Thoracic aorta (tissue), 2 donors: ENCODE results near the gene SYP. TPM values are rescaled to one million over a fixed set of nuclear protein-coding genes. Genes with fewer than 3 reads are reported as not detected.

Experiments
- ATAC-seq: fragments of 150-250 bp; one replicate; pipeline ENCODE4 v1.8.0; 2017; ENCODE audit warnings: low read depth; ENCODE audit not compliant: insufficient number of reproducible peaks, low FRiP score
- DNase-seq: peaks from one replicate; pipeline ENCODE4 v3.0.0-alpha.2; 2020; ENCODE audit warnings: low spot score
- H3K27ac ChIP-seq, 2 donors: fragments of 200-600 bp; sonication (generic); 1 replicate in 1 of 2; 2 replicates in 1 of 2; pipeline ENCODE4 v1.5.1; 2016; ENCODE audit warnings: mild to moderate bottlenecking in 2 of 2, moderate library complexity in 2 of 2
- H3K27me3 ChIP-seq: fragments of 200-600 bp; sonication (generic); replicated peaks from 2 replicates; pipeline ENCODE4 v1.6.0; 2016; ENCODE audit warnings: mild to moderate bottlenecking; ENCODE audit not compliant: insufficient read depth
- H3K36me3 ChIP-seq: fragments of 200-600 bp; sonication (generic); one replicate; pipeline ENCODE4 v1.5.1; 2016
- H3K4me1 ChIP-seq, 2 donors: fragments of 200-600 bp; sonication (generic); 1 replicate in 1 of 2; 2 replicates in 1 of 2; pipeline versions ENCODE4 v1.5.1 to v1.6.0; 2016; ENCODE audit warnings: low read depth in 2 of 2, mild to moderate bottlenecking in 1 of 2; ENCODE audit not compliant: control insufficient read depth in 1 of 2
- H3K4me3 ChIP-seq: fragments of 200-600 bp; sonication (generic); 2 replicates; pipeline ENCODE4 v1.5.1; 2016; ENCODE audit warnings: mild to moderate bottlenecking
- H3K9me3 ChIP-seq: fragments of 200-600 bp; sonication (generic); 2 replicates; pipeline ENCODE4 v1.5.1; 2016
- CTCF ChIP-seq: fragments of 200-600 bp; sonication (generic); IDR thresholded peaks from one replicate; pipeline ENCODE4 v1.5.1; 2019; ENCODE audit warnings: antibody characterized with exemption
- total RNA-seq, 2 donors: library from RNA; depleted of rRNA; stranded (reverse); fragments of >200 nt; gene quantifications; one replicate each; pipeline versions ENCODE4 v1.1.0 to v1.2.3, GENCODE V29; 2016

SYP gene
- total RNA-seq, 2 donors from 2014 or later = 3.2 to 6.9 TPM

GRCh38 chrX:49230500-49231232 lies 30.7 kb upstream of the SYP start:
- Histone ChIP-seq H3K27ac (no peak overlapping the region), H3K4me3 (peak overlapping the region; percentile 66)

DNA sequence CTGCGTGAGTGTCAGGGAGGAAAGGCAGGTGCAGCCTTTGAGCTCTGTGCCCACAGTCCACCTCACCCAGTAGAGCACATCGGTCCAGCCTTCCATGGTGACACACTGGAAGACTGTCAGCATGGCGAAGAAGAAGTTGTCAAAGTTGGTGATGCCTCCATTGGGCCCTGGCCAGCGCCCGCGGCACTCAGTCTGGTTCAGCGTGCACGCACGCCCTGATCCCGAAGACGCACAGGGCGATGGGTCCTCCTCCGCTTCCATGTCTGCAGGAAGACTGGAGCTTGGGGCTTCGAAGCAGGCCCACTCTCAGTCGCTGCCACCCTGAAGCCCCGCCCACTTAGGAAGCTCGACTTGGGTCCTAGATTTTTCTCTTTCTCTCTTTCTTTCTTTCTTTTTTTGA lies 28.2 kb upstream of the SYP start:
- Histone ChIP-seq H3K4me1 (no peaks in the 10 kb centered on the region), H3K9me3 (no peaks in the 10 kb centered on the region), H3K27ac (no peak overlapping the region), H3K4me3 (no peak overlapping the region), H3K36me3 (no peaks in the 10 kb centered on the region), H3K27me3 (no peaks in the 10 kb centered on the region)
- ATAC-seq (no peak), DNase-seq (no peak)
- TF ChIP-seq CTCF = no peak

More at GRCh38 chrX:49230500-49231232, 30.7 kb upstream of the SYP start:
- Histone ChIP-seq H3K4me1 (no peaks in the 10 kb centered on the region), H3K36me3 (no peaks in the 10 kb centered on the region), H3K9me3 (no peaks in the 10 kb centered on the region), H3K27me3 (no peaks in the 10 kb centered on the region)
- TF ChIP-seq CTCF = no peak
- ATAC-seq = no peak
- peak; percentile 2 for DNase-seq

DNA sequence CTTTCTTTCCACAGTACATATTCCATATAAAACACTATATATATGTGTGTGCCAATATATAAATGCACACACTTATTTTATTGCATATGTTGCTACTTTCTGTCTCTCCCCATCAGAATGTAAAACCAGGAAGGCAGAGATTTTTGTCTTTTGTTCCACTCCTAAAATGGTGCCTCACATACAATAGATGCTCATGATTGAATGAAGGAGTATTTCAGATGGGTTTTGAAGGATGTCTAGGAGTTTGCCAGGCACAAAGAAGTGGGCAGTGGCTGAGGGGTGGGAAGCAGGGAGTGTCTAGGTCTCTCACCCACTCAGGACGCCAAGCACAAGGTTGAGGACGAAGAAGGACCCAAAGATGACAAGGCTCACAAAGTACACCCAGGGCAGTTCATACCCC lies 27.7 kb upstream of the SYP start:
- H3K36me3 ChIP-seq = no peaks in the 10 kb centered on the region
- TF ChIP-seq CTCF = no peak
- no peaks in the 10 kb centered on the region for H3K9me3 ChIP-seq
- H3K27ac ChIP-seq = no peak overlapping the region
- no peak overlapping the region for H3K4me3 ChIP-seq
- no peak for ATAC-seq
- H3K4me1 ChIP-seq = no peaks in the 10 kb centered on the region
- H3K27me3 ChIP-seq = no peaks in the 10 kb centered on the region
- no peak for DNase-seq

DNA sequence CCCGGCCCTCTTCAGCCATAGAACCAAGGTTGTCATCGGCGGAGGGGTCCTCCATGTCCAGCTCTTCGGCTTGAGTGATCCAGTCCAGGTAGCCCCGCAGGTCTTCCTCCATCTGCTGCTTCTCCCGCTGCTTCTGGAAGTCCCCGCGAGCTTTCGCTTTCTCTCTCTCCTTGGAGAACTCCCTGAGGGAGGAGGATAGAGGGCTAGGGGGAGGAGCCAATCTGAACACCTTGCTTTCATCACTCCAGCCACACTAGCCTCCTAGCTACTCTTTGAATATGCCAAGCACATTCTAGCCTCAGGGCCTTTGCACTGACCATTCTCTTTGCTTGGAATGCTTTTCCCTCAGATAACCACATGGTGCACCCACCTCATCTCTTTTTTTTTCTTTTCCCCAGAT lies 27.0 kb upstream of the SYP start:
- no peaks in the 10 kb centered on the region for H3K9me3 ChIP-seq
- TF ChIP-seq CTCF = no peak
- H3K27ac ChIP-seq = no peak overlapping the region
- DNase-seq (no peak), ATAC-seq (no peak)
- no peaks in the 10 kb centered on the region for H3K36me3 ChIP-seq
- H3K27me3 ChIP-seq = no peaks in the 10 kb centered on the region
- H3K4me3 ChIP-seq = no peak overlapping the region
- H3K4me1 ChIP-seq = no peaks in the 10 kb centered on the region

DNA sequence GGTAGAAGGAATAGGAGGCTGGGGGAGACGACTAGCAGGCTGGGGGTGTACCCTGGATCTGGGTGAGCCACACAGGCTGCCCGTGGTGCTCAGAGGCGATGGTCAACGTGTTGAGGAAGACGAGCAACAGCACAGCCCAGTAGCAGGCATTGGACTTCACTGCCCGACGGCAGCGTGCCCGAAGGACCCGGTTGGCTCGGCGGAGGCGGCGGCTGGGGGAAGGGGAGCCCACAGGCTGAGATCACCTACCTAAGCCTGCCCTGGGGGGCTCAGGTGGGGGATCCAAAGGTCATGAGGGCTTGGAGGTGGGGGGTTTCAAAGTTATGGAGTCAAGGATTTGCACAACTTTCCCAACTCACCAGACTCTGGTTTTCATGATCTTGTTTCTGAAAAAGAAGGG lies 25.9 kb upstream of the SYP start:
- no peak overlapping the region for H3K4me3 ChIP-seq
- DNase-seq (no peak), ATAC-seq (no peak)
- H3K36me3 ChIP-seq = no peaks in the 10 kb centered on the region
- no peak overlapping the region for H3K27ac ChIP-seq
- no peak for TF ChIP-seq CTCF
- no peaks in the 10 kb centered on the region for H3K4me1 ChIP-seq
- no peaks in the 10 kb centered on the region for H3K9me3 ChIP-seq
- H3K27me3 ChIP-seq = no peaks in the 10 kb centered on the region
